ENCODE results near the gene GBP7.

Gene GBP7

DNA sequence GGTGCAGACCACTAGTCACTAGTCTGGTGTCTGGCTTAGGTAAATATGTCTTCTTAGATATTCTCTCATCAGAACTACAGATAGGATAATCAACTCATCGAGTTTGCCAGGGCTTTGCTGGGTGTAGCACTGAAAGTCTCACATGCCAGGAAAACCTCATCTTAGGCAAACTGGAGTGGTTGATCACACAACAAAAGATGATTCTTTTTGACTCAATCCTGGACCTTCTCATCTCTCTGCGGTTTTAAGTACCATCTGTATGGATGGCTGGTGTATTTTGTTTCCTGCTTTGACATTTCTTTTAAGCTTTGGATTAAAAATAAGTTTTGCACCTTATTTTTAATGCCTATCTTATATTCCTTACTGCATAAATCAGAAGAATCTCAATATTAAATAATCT is 61.1 kb downstream of the GBP7 start:
- no peak for DNase-seq (ENCODE audit: low spot score)

DNA sequence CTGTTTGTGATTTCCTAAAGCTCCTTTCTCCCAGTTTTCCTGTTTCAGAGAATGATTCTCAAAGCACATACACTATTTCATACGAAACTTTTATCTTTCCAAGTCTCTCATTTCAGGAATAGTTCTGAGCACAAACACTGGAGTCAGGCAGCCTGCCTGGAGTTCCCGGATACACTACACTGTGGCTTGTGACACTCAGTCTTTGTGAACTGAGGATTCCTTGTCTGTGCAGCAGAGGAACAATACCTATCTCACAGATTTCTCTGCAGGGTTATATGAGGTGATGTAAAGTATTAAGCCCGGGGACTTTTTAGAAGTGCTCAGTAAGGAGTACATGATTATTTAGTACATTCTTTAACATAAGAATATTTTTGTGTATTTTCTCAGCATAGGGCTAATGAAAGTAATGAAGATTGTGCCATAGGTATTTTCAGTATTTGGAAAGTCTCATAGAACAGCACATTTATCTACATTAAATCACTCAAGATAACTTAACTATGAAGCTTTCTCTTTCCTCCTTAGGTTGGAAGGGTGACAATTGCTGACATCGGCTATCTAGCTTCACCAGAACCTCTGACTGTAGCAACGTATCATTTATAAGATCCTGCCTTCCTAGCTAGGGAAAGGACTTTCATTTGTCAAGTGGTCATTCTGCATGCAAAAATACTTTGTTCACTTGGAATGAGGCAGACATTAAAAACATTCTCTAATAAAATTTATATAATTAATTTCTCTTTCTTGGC is 62.8 kb downstream of the GBP7 start:
- no peak for DNase-seq (ENCODE audit: low spot score)

DNA sequence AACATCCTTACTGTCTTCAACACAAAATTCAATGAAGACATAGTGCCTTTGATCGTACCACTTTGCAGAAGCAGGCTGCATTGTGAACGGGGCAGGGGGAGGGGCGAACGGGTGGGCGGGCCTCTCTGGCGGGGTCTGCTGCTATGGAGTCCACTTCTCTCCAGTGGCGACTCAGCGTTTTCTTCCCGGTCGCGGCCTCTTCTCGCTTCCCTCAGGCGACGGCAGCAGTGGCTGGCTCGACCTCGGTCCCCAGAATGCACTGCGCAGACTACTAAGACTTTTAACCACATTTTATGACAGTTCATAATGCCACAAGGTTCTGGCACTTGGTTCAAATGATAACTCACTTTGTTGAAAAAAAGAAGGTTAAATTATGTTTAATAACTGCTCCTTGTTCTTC is 71.1 kb downstream of the GBP7 start:
- DNase-seq (ENCODE audit: low spot score), result no peak

- DNase-seq (ENCODE audit: low spot score), result no peak
Observed at GRCh38 chr1:89104147-89104546, 71.7 kb downstream of the GBP7 start.

GRCh38 chr1:89102021-89102420 is 73.8 kb downstream of the GBP7 start:
- no peak for DNase-seq (ENCODE audit: low spot score)

DNA sequence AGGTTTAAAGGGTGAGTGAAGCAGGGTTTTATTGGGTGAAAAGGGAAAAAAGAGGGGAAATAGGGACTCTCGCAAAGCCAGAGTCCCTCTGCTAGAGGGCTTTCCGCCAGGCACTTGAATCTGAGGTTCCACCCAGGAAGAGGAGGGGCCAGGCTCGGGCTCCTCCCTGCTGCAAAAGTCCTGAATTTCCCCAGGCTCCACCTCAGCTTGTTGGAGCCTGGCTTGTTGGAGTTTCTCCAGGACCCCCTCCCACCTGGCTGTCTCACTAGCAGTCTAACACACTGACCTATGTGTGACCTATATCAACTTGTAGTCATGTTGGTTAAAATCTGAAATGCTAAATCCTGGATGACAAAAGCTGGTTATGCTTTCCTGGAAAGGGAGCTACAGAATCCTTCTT is 75.4 kb downstream of the GBP7 start:
- no peak for DNase-seq (ENCODE audit: low spot score)

DNA sequence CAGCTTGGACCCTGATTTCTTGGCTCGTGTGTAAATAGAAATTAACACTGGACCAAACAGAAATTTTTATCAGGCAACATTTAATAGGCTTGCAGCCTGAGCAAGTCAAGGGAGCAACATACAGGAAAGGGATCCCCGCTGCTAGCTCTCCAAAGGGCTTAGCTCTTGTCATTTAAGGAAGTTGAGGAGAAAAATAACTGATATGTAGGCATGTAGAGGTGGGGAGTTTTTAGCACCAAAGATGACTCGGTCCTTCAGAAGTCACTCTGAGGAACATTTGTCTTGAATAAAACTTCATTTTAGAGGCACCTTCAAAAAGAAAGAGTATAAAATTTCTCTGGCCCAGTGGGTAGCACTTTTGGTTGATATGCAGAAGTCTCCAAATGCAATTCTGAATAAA is 76.9 kb downstream of the GBP7 start:
- no peak for DNase-seq (ENCODE audit: low spot score)

- DNase-seq (ENCODE audit: low spot score), result no peak
Observed at GRCh38 chr1:89095737-89096136, 80.1 kb downstream of the GBP7 start.

DNA sequence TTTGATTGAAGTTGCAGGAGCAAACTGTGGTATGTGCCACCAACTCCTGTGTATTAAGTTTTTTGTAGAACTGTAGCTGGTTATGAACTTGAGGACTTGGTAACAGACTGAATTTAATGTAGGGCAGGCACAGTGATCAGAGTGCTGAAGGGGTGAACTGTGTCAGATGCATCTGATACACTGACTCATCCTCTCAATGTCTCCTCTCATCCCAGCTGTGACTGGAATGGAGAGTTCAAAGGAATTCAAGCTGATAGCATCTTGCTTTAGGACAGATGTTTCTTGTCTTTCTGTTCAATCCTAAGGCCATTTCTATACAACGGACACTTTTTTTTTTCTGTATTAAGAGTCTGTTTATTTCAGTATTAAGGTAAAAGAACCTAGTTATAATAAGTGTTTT is 85.8 kb downstream of the GBP7 start:
- DNase-seq (ENCODE audit: low spot score), result no peak

- DNase-seq (ENCODE audit: low spot score), result no peak
Observed at GRCh38 chr1:89088572-89088971, 87.2 kb downstream of the GBP7 start.

GRCh38 chr1:89087241-89087640 is 88.6 kb downstream of the GBP7 start:
- DNase-seq (ENCODE audit: low spot score), result no peak

DNA sequence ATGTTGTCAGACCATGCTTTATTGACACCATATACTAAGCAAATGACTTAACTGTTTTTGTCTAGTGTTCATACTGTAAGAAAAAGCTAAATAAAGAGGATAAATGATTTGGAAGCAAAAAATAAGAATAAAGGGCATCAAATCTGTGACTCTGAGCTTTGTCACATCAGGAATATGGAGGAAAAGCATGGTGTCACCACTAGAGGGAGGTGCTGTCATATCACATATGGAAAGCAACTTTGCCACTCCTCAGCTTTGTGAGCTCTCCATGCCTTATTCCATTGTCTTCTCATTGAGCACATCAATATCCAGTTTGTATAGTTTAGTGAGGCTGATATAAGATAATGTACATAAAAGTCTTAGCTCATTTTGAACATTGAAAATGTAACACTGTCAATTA is 90.0 kb downstream of the GBP7 start:
- peak; percentile 38 for DNase-seq (ENCODE audit: low spot score)

Measured in globus pallidus (tissue), 1 donor.